ENCODE results near the gene UBXN2A.

The UBXN2A gene

DNA sequence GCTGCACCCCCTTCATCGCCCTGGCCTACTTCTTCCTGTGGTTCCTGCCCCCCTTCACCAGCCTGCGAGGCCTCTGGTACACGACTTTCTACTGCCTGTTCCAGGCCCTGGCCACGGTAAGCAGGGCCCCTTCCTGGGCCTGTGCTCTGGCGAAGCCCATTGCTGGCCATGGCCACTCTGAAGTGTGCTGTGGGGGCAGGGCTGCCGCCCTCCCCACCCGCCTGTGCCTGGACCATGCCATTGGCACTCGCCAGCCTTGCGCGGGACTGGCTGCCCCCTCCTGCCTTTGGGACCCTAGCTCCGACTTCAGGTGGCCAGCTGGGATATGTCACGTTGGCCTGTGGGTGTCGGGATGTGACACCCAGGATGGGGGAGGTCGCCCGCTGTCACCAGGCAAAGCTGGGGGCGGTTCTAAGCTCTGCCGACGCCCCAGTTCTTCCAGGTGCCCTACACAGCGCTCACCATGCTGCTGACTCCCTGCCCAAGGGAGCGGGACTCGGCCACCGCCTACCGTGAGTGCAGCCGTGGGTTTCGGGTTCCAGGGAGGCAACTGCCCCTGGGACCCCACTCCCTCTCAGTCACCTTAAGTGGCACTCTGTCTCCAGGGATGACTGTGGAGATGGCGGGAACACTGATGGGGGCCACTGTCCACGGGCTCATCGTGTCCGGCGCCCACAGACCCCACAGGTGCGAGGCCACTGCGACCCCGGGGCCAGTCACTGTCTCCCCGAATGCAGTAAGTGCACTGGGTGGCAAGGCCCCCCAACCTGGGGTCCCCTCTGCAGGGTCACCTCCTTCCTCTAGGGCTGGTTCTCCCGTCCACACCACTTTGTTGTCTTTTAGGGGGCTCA is 76.8 kb downstream of the UBXN2A start:
- Histone ChIP-seq H3K27me3 (ENCODE audit: control insufficient read depth in 1 of 2, insufficient read depth in 2 of 2, low read length in 2 of 2) (no peaks in the 10 kb centered on the region), H3K27ac (ENCODE audit: low read depth, low read length) (no peak overlapping the region), H3K9ac (ENCODE audit: low read length) (no peak overlapping the region)

DNA sequence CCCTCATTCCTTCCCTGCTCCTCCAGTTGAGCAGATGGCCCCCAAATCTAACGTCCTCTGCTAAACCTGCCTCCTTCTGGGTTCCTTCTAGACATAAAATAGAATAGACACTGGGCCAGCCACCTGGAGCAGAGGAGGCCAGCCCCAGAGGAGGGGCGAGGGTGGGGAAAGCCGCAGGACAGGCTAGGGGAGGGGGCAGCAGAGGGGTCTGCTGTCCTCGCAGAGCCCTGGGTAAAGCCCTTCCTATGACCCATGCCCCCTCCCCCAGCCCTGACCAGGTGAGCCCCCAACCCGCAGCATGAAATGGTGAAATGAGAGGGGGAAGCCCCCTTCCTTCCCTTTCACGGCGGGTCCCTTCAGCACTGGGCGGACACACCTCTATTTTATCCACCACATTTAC is 77.4 kb downstream of the UBXN2A start:
- H3K9ac ChIP-seq (ENCODE audit: low read length), result no peak overlapping the region
- H3K4me1 ChIP-seq (ENCODE audit: insufficient read depth, low read length), result no peaks in the 10 kb centered on the region

More for the DNA sequence above, 76.8 kb downstream of the UBXN2A start:
- Histone ChIP-seq H3K4me3 (ENCODE audit: low read depth in 1 of 2, low read length in 2 of 2) (no peak overlapping the region), H3K4me1 (ENCODE audit: insufficient read depth, low read length) (no peaks in the 10 kb centered on the region), H3K36me3 (ENCODE audit: insufficient read depth, low read length) (no peaks in the 10 kb centered on the region), H3K9me3 (ENCODE audit: low read length) (no peaks in the 10 kb centered on the region)

DNA sequence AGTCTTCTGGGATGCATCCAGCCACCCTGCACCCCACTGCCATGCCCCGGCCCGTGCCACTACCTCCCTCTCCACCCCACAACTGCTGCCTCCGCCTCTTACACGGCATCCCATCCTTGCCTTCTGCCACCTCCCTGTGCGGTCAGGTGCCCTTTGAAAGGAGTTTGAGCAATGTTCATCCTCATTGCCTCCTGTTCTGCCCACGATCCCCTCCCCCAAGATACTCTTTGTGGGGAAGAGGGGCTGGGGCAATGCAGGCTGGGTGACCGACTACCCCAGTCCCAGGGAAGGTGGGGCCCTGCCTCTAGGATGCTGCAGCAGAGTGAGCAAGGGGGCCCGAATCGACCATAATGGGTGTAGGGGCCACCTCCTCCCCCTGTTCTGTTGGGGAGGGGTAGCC is 78.0 kb downstream of the UBXN2A start:
- Histone ChIP-seq H3K4me3 (ENCODE audit: low read depth in 1 of 2, low read length in 2 of 2) (no peak overlapping the region), H3K27me3 (ENCODE audit: control insufficient read depth in 1 of 2, insufficient read depth in 2 of 2, low read length in 2 of 2) (no peaks in the 10 kb centered on the region), H3K27ac (ENCODE audit: low read depth, low read length) (no peak overlapping the region), H3K9me3 (ENCODE audit: low read length) (no peaks in the 10 kb centered on the region), H3K36me3 (ENCODE audit: insufficient read depth, low read length) (no peaks in the 10 kb centered on the region), H3K9ac (ENCODE audit: low read length) (no peak overlapping the region), H3K4me1 (ENCODE audit: insufficient read depth, low read length) (no peaks in the 10 kb centered on the region)

More for the DNA sequence above, 77.4 kb downstream of the UBXN2A start:
- no peak overlapping the region for H3K27ac ChIP-seq (ENCODE audit: low read depth, low read length)
- H3K9me3 ChIP-seq (ENCODE audit: low read length), result no peaks in the 10 kb centered on the region
- H3K27me3 ChIP-seq (ENCODE audit: control insufficient read depth in 1 of 2, insufficient read depth in 2 of 2, low read length in 2 of 2), result no peaks in the 10 kb centered on the region
- H3K4me3 ChIP-seq (ENCODE audit: low read depth in 1 of 2, low read length in 2 of 2), result no peak overlapping the region
- H3K36me3 ChIP-seq (ENCODE audit: insufficient read depth, low read length), result no peaks in the 10 kb centered on the region

DNA sequence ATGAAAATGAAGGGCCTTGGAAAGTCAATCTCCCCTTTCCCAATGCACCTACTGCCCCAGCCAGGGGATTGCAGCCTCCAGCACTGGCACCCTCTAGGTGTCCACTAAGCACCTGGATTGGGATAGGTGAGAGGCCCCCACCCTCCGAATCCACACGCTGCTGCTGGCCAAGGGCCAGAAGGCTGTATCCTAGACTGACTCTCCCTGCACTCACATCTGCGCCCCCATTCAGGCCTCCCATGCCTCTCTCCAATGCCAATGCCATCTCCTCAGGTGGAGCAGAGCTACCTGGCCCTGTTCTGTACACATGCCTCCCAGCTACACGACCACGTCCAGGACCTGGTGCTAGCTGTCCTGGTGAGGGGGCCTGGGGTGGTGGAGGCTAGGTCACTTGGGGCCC is 79.5 kb downstream of the UBXN2A start:
- Histone ChIP-seq H3K4me1 (ENCODE audit: insufficient read depth, low read length) (no peaks in the 10 kb centered on the region), H3K9ac (ENCODE audit: low read length) (no peak overlapping the region), H3K27ac (ENCODE audit: low read depth, low read length) (no peak overlapping the region), H3K9me3 (ENCODE audit: low read length) (no peaks in the 10 kb centered on the region), H3K36me3 (ENCODE audit: insufficient read depth, low read length) (no peaks in the 10 kb centered on the region), H3K4me3 (ENCODE audit: low read depth in 1 of 2, low read length in 2 of 2) (no peak overlapping the region), H3K27me3 (ENCODE audit: control insufficient read depth in 1 of 2, insufficient read depth in 2 of 2, low read length in 2 of 2) (no peaks in the 10 kb centered on the region)

DNA sequence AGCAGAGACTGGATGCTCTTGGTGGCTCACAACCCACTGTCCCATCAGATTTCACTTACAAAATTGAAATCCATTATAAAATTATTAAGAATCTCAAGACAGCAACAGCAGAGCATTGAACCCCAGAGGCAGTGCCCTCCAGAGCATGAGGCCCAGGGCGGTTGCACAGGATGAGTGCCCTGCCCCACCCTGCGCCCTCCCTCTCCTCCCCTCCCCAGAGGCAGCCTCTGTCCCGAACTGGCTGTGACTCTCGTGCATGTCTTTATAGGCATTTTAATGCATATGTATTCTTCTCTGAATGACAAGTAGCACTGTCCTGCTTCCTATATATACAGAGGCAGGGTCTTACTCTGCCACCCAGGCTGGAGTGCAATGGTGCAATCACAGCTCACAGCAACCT is 80.0 kb downstream of the UBXN2A start:
- H3K27ac ChIP-seq (ENCODE audit: low read depth, low read length), result no peak overlapping the region
- H3K4me1 ChIP-seq (ENCODE audit: insufficient read depth, low read length), result no peaks in the 10 kb centered on the region
- no peaks in the 10 kb centered on the region for H3K27me3 ChIP-seq (ENCODE audit: control insufficient read depth in 1 of 2, insufficient read depth in 2 of 2, low read length in 2 of 2)
- peaks cover 4% of the 10 kb centered on the region for H3K36me3 ChIP-seq (ENCODE audit: insufficient read depth, low read length)
- H3K4me3 ChIP-seq (ENCODE audit: low read depth in 1 of 2, low read length in 2 of 2), result no peak overlapping the region
- H3K9ac ChIP-seq (ENCODE audit: low read length), result no peak overlapping the region
- H3K9me3 ChIP-seq (ENCODE audit: low read length), result no peaks in the 10 kb centered on the region

DNA sequence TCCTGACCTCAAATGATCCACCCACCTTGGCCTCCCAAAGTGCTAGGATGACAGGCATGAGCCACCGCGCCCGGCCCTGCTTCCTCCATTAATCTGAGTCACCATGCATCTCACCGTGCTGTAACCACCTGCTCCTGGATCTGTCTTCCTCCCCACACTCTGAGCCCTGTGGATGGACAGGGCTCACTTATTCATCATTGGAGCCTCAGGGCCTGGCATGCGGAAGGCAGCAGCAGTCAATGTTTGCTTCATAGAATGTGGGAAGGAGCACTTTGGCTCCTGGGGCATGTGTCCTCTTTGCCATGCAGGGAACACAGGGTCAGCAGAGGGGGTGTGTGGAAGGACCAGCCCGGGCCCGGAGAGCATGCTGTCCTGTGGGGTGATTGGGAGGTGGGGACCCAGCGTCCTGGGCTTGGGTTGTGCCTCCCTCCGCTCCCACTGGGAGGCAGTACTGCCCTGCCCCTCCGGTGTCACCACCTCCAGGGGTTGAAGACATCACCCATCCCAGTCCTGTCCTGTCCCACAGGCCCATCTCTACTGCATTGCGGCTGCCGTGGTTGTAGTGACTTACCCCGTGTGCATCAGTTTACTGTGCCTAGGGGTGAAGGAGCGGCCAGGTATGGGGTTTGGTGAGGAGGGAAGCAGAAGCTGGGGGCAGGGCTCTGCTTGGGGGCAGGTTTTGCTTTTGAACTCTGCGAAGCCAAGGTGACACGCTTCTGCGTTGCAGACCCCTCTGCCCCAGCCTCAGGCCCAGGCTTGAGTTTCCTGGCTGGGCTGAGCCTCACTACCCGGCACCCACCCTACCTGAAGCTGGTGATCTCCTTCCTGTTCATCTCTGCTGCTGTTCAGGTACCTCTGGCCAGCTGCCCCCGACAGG is 81.1 kb downstream of the UBXN2A start:
- Histone ChIP-seq H3K4me3 (ENCODE audit: low read depth in 1 of 2, low read length in 2 of 2) (no peak overlapping the region), H3K27me3 (ENCODE audit: control insufficient read depth in 1 of 2, insufficient read depth in 2 of 2, low read length in 2 of 2) (no peaks in the 10 kb centered on the region), H3K9me3 (ENCODE audit: low read length) (no peaks in the 10 kb centered on the region), H3K27ac (ENCODE audit: low read depth, low read length) (no peak overlapping the region), H3K9ac (ENCODE audit: low read length) (no peak overlapping the region), H3K4me1 (ENCODE audit: insufficient read depth, low read length) (no peaks in the 10 kb centered on the region), H3K36me3 (ENCODE audit: insufficient read depth, low read length) (peaks cover 4% of the 10 kb centered on the region)

DNA sequence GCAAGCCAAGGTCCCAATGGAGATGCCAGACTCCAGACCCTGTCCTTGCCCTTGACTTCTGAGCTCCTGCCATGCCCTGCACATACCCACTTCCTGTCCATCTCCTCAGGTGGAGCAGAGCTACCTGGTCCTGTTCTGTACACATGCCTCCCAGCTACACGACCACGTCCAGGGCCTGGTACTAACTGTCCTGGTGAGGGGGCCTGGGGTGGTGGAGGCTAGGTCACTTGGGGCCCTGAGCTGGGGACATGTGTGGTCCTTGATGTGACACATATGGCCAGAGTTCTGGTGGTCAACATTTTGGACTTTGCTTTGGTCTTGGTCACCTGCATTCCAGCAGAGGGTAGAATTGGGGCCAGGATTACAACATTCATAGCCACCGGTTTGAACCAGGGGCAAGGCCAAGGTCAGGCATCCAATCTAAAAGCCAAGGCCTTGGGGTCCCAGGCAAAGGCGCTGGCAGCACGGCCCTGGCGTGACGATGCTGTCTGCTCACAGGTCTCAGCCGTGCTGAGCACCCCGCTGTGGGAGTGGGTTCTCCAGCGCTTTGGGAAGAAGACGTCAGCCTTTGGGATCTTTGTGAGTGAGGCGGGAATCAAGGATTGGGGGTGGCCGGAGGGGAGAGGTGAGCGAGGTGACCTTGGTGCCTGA is 82.2 kb downstream of the UBXN2A start:
- H3K27me3 ChIP-seq (ENCODE audit: control insufficient read depth in 1 of 2, insufficient read depth in 2 of 2, low read length in 2 of 2), result no peaks in the 10 kb centered on the region
- H3K4me3 ChIP-seq (ENCODE audit: low read depth in 1 of 2, low read length in 2 of 2), result no peak overlapping the region
- no peaks in the 10 kb centered on the region for H3K9me3 ChIP-seq (ENCODE audit: low read length)
- no peak overlapping the region for H3K27ac ChIP-seq (ENCODE audit: low read depth, low read length)
- no peaks in the 10 kb centered on the region for H3K4me1 ChIP-seq (ENCODE audit: insufficient read depth, low read length)
- H3K36me3 ChIP-seq (ENCODE audit: insufficient read depth, low read length), result peaks cover 4% of the 10 kb centered on the region
- no peak overlapping the region for H3K9ac ChIP-seq (ENCODE audit: low read length)

DNA sequence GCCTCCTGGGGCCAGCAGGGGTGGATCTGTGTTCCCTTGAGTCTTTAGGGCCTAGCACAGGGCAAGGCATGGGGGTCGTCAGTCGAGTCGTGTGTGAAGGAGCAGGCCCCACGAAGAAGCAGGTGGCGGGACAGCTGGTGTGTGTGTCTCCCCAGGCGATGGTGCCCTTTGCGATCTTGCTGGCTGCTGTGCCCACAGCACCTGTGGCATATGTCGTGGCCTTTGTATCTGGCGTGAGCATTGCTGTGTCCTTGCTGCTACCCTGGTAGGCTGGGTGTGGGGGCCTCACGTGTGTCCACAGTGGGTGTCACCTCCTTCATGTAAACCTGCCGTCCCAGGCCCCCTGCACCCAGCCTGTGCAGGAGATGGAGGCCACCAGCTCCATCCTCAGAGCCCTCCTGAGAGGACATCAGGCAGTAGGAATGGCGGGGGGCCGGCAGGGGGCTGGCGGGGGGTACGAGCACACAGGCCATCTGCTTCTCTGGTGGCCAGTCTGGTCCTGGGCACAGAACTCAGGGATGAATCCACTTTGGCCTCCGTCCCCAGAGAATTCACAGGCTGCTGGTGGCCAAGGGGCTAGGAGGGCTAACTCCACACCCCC is 82.8 kb downstream of the UBXN2A start:
- H3K9ac ChIP-seq (ENCODE audit: low read length), result no peak overlapping the region
- H3K36me3 ChIP-seq (ENCODE audit: insufficient read depth, low read length), result peaks cover 4% of the 10 kb centered on the region
- H3K27ac ChIP-seq (ENCODE audit: low read depth, low read length), result no peak overlapping the region
- H3K27me3 ChIP-seq (ENCODE audit: control insufficient read depth in 1 of 2, insufficient read depth in 2 of 2, low read length in 2 of 2), result no peaks in the 10 kb centered on the region
- H3K4me1 ChIP-seq (ENCODE audit: insufficient read depth, low read length), result no peaks in the 10 kb centered on the region
- H3K9me3 ChIP-seq (ENCODE audit: low read length), result no peaks in the 10 kb centered on the region
- H3K4me3 ChIP-seq (ENCODE audit: low read depth in 1 of 2, low read length in 2 of 2), result no peak overlapping the region

DNA sequence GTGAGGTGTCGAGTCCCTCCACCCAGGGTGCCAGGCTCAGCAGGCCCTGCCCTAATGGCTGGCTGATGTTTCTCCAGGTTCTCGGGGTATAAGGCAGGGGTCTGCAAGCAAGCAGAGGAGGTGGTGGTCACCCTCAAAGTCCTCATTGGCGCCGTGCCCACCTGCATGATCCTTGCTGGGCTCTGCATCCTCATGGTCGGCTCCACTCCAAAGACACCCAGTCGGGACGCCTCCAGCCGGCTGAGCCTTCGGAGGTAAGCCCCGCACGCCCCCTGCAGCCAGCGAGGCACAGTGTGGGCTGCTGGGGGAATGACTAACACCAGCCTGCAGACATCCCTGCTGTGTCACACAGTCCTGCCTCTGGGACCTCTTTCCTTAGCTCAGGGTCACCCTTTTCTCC is 83.8 kb downstream of the UBXN2A start:
- no peaks in the 10 kb centered on the region for H3K4me1 ChIP-seq (ENCODE audit: insufficient read depth, low read length)
- H3K27ac ChIP-seq (ENCODE audit: low read depth, low read length), result no peak overlapping the region
- H3K9me3 ChIP-seq (ENCODE audit: low read length), result no peaks in the 10 kb centered on the region
- no peaks in the 10 kb centered on the region for H3K27me3 ChIP-seq (ENCODE audit: control insufficient read depth in 1 of 2, insufficient read depth in 2 of 2, low read length in 2 of 2)
- no peak overlapping the region for H3K9ac ChIP-seq (ENCODE audit: low read length)
- no peak overlapping the region for H3K4me3 ChIP-seq (ENCODE audit: low read depth in 1 of 2, low read length in 2 of 2)
- H3K36me3 ChIP-seq (ENCODE audit: insufficient read depth, low read length), result peaks cover 7% of the 10 kb centered on the region

DNA sequence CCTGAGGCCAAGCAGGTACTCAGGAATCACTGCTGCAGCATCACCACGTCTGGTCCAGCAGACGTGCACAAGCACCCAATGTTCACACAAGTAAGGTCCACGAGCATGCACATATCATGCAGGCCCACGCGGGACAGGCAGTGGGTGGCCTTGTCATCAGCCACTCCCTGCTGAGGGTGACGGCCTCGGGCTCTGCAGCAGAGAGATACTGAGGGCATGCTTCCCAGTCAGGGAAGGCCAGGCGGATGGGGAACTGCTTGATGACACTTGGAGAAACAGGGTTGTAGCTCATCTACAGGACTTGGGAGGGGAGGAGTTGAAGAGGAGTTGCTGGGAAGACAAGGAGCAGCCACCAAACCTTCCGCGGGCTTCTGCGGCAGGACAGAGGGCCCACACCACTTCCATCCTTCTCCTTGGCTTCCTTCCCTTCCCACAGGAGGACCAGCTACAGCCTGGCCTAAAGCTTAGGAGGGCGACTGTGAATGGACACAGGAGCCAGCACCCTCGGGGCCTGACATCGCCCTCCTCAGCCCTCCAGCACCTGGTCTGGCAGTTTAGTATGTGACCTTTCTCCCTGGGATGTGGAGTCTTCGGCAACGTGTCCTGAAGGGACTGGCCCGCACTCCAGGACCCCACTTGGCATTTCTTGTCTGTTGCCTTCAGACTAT is 84.9 kb downstream of the UBXN2A start:
- Histone ChIP-seq H3K27me3 (ENCODE audit: control insufficient read depth in 1 of 2, insufficient read depth in 2 of 2, low read length in 2 of 2) (no peaks in the 10 kb centered on the region), H3K9me3 (ENCODE audit: low read length) (no peaks in the 10 kb centered on the region), H3K36me3 (ENCODE audit: insufficient read depth, low read length) (peaks cover 18% of the 10 kb centered on the region), H3K4me3 (ENCODE audit: low read depth in 1 of 2, low read length in 2 of 2) (no peak overlapping the region), H3K27ac (ENCODE audit: low read depth, low read length) (no peak overlapping the region), H3K4me1 (ENCODE audit: insufficient read depth, low read length) (no peaks in the 10 kb centered on the region), H3K9ac (ENCODE audit: low read length) (no peak overlapping the region)
